Pancreas (tissue), 10 donors: ENCODE data around the gene WDR53. TPM values are rescaled to one million over a fixed set of nuclear protein-coding genes. Genes with fewer than 3 reads are reported as not detected.

Experiments used
- ATAC-seq, 4 donors: fragments of 200-7000 bp; cut with Tn5 transposase; one replicate each; pipeline versions ENCODE4 v1.8.0 to v1.9.1; 2020; ENCODE audit warnings: mild to moderate bottlenecking in 4 of 4, moderate library complexity in 4 of 4
- DNase-seq, 6 donors: peaks; one replicate each; pipeline ENCODE4 v3.0.0-alpha.2; 2020
- FAIRE-seq: peaks from 2 replicates; lab custom pipeline; 2012; peaks lifted over from hg19 to GRCh38; lab: Jason Lieb, UNC
- H3K27ac ChIP-seq, 4 donors: fragments of 200-600 bp; sonication (generic); 1 replicate in 3 of 4; 2 replicates in 1 of 4; pipeline versions ENCODE4 v1.5.0 to v1.8.0; 2020
- H3K27me3 ChIP-seq, 4 donors: fragments of 200-600 bp; one replicate each; pipeline ENCODE4 v1.8.0; 2021
- H3K36me3 ChIP-seq, 3 donors: fragments of 200-600 bp; sonication (generic) in 1 of 3; one replicate each; pipeline versions ENCODE4 v1.5.0 to v1.8.0; 2020 to 2021
- H3K4me1 ChIP-seq, 3 donors: fragments of 200-600 bp; one replicate each; pipeline ENCODE4 v1.8.0; 2021
- H3K4me3 ChIP-seq, 4 donors: fragments of 200-600 bp; sonication (generic) in 2 of 4; one replicate each; pipeline versions ENCODE4 v1.5.0 to v1.8.0; 2020 to 2021
- H3K9me3 ChIP-seq, 4 donors: fragments of 200-600 bp; one replicate each; pipeline ENCODE4 v1.8.0; 2021
- WGBS, 2 donors: extraction: QIAGEN DNeasy Blood & Tissue Kit; methylation state at CpG; one replicate each; pipeline ENCODE4 v1.1.7; 2013; 5-methylcytosine and 5-hydroxymethylcytosine counted together
- intact Hi-C, 3 donors: fragments of 100-400 bp; cut with DNase I; formaldehyde crosslinking; loops; one replicate each; pipeline versions ENCODE4 v1.11.1 to v1.14.2; 2022
- polyA plus RNA-seq, 2 donors: library from polyadenylated mRNA; stranded (reverse); fragments of 200-250 nt; gene quantifications; one replicate each; pipeline ENCODE4 v1.2.3, GENCODE V29; 2013
- total RNA-seq, 6 donors: library from RNA; stranded (reverse); fragmentation: NEBNext Ultra II Directional in 4 of 6; extraction: Animal tissue kit (Norgen Biotek cat#: 25700) in 4 of 6; gene quantifications; one replicate each; pipeline versions ENCODE4 v1.2.1 to v1.2.4, GENCODE V29; 2021 to 2023
- TF ChIP-seq, protein P1 (sequence below), 4 donors: fragments of 200-600 bp; sonication (generic) in 3 of 4; IDR thresholded peaks; one replicate each; pipeline versions ENCODE4 v1.5.0 to v1.8.0; 2021; ENCODE audit warnings: antibody characterized with exemption in 4 of 4
- donor health status: healthy with polysubstance abuse.
- donor health status: DM: no; HTN: no; CAD: no; lungs with moderate emphysema.
- donor health status: DM: no; HTN: no; CAD: no.
- donor health status: control.
- donor health status: control.
- donor health status: Bipolar disorder and iron deficiency.
- donor health status: DM: yes; HTN: yes; CAD: no.
- donor health status: DM: no; HTN: no; CAD: no.
- donor health status: DM: no; HTN: no; CAD: no.
- donor health status: DM: yes; HTN: yes; CAD: no.

The WDR53 gene
- total and polyA plus RNA-seq, 8 donors = 3.2 to 10.6 (median 4.0) TPM

DNA sequence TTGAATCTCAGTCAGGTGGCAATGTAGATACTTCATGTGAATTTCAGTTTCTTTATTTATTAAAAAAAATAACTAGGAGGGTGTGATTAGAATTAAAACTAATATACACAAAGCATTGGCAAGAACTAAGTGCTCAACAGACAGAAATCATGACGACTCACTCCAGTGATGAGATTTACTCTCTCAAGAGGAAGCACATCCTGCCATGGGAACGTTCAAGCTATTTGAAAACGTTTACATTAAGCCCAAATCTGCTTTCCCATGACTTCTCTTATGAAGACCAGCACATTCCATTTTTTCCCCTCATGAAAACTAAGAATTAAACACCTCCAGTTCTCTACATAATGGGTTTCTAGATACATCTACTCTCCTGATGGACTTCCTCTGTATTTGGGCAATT, 8.5 kb downstream of the WDR53 start:
- no peak for DNase-seq
- WGBS, 2 donors = 48 to 58% methylated on average over 3 of the region's 3 CpGs
- Histone ChIP-seq H3K36me3 (peaks cover 0 to 6% (median 0%) of the 10 kb centered on the region in 3 donors), H3K4me3 (no peak overlapping the region), H3K4me1 (no peaks in the 10 kb centered on the region), H3K27me3 (no peaks in the 10 kb centered on the region), H3K9me3 (no peaks in the 10 kb centered on the region), H3K27ac (no peak overlapping the region)
- intact Hi-C loops = no loop called here
- ATAC-seq = no peak
- TF ChIP-seq, protein P1, sequence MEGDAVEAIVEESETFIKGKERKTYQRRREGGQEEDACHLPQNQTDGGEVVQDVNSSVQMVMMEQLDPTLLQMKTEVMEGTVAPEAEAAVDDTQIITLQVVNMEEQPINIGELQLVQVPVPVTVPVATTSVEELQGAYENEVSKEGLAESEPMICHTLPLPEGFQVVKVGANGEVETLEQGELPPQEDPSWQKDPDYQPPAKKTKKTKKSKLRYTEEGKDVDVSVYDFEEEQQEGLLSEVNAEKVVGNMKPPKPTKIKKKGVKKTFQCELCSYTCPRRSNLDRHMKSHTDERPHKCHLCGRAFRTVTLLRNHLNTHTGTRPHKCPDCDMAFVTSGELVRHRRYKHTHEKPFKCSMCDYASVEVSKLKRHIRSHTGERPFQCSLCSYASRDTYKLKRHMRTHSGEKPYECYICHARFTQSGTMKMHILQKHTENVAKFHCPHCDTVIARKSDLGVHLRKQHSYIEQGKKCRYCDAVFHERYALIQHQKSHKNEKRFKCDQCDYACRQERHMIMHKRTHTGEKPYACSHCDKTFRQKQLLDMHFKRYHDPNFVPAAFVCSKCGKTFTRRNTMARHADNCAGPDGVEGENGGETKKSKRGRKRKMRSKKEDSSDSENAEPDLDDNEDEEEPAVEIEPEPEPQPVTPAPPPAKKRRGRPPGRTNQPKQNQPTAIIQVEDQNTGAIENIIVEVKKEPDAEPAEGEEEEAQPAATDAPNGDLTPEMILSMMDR (IDR thresholded peaks at IDR 0.05) = no peak
- FAIRE-seq = no peak

DNA sequence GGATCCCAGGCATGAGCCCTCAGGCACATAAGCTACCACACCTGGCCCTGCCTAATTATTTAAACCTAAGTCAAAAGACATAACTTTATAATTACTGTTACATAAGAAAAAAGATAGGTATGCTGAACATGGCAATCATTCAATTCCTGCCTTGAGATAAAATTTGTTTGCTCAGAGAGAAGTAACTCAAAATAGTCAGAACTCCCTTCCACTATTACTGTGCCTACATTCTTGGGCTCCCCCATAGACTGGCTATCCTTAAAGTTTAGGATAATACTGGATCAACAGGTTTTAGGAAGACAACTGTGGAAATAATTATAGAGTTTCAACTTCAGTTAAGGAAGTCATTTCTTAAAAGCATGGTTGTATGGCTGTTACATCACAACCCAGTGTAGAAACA, 9.9 kb downstream of the WDR53 start:
- TF ChIP-seq, protein P1 (IDR thresholded peaks at IDR 0.05) = no peak
- no peak for FAIRE-seq
- intact Hi-C loops = no loop called here
- Histone ChIP-seq H3K4me3 (no peak overlapping the region), H3K36me3 (peaks cover 0 to 6% (median 0%) of the 10 kb centered on the region in 3 donors), H3K4me1 (no peaks in the 10 kb centered on the region), H3K9me3 (no peaks in the 10 kb centered on the region), H3K27me3 (no peaks in the 10 kb centered on the region), H3K27ac (no peak overlapping the region)
- no peak for ATAC-seq
- DNase-seq = no peak

DNA sequence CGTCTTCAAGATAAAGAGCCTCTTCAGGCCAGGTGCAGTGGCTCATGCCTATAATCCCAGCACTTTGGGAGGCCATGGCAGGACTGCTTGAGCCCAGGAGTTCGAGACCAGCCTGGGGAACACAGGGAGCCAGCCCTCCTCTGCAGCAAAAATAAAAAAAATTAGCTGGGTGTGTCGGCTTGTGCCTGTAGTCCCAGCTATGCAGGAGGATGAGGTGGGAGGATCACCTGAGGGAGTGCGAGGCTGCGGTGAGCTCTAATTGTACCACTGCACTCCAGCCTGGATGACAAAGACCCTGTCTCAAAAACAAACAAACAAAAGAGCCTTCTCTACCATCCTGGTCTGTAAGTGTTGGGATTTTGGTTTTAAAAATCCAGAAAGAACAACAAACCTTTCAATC, 11.1 kb downstream of the WDR53 start:
- no peaks in the 10 kb centered on the region for H3K9me3 ChIP-seq
- no peak for FAIRE-seq
- H3K4me1 ChIP-seq = no peaks in the 10 kb centered on the region
- no peaks in the 10 kb centered on the region for H3K27me3 ChIP-seq
- TF ChIP-seq, protein P1 (IDR thresholded peaks at IDR 0.05) = no peak
- ATAC-seq = no peak
- H3K4me3 ChIP-seq = no peak overlapping the region
- intact Hi-C loops = no loop called here
- peaks cover 0 to 6% (median 0%) of the 10 kb centered on the region in 3 donors for H3K36me3 ChIP-seq
- 88 to 89% methylated on average over 5 of the region's 5 CpGs for whole genome bisulfite sequencing, 2 donors
- H3K27ac ChIP-seq = no peak overlapping the region
- no peak for DNase-seq

DNA sequence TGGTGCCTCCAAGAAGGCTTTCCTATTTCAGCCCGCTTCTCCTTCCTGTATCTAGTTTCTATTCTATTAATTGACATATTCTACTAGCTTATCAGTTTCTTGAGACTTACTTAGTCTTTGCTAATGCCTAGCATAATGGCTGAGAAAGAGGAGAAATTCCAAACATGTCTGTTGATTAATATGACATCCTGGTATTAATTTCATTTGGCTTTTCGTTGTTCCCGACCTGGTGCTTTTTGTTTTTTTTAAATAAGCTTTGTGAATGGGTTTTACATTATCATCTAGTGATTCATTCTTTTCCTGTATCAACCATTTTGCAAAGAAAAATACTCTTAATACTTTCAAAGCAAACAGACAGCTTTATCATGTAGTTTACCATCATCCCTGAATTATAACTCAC, 13.1 kb downstream of the WDR53 start:
- DNase-seq = no peak
- no peaks in the 10 kb centered on the region for H3K27me3 ChIP-seq
- no peak for FAIRE-seq
- TF ChIP-seq, protein P1 (IDR thresholded peaks at IDR 0.05) = no peak
- no peak overlapping the region for H3K27ac ChIP-seq
- H3K4me3 ChIP-seq = no peak overlapping the region
- no peaks in the 10 kb centered on the region for H3K9me3 ChIP-seq
- no peaks in the 10 kb centered on the region for H3K4me1 ChIP-seq
- intact Hi-C loops = no loop called here
- 67 to 72% methylated on average over 3 of the region's 3 CpGs for WGBS, 2 donors
- no peak for ATAC-seq
- H3K36me3 ChIP-seq = peaks cover 0 to 6% (median 0%) of the 10 kb centered on the region in 3 donors

DNA sequence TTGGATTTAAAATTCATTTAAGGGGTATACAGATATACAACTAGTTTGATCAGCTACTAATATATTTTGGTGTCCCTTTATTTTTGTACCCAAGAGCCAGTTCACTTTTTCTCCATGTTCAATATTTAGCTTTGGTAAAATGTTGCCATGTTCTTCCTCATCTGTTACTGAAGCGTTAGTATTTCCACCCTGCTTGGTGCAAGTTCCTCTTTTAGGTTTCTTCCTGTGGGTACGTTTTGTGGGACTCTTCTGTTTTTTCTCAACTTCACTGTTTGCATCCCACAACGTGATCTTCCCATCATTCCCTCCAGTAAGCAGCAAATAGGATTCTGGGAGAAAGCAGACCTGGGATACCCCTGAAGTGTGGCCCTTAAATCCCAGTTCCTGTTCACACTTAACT, 14.1 kb downstream of the WDR53 start:
- Histone ChIP-seq H3K4me3 (no peak overlapping the region), H3K36me3 (peaks cover 0 to under 1% (median 0%) of the 10 kb centered on the region in 3 donors), H3K9me3 (no peaks in the 10 kb centered on the region), H3K27me3 (no peaks in the 10 kb centered on the region), H3K4me1 (no peaks in the 10 kb centered on the region), H3K27ac (no peak overlapping the region)
- intact Hi-C loops = no loop called here
- DNase-seq (no peak), ATAC-seq (peak in 1 of 4 donors; percentile 30), FAIRE-seq (no peak)
- WGBS, 2 donors = 75 to 83% methylated on average over 3 of the region's 3 CpGs
- TF ChIP-seq, protein P1 (IDR thresholded peaks at IDR 0.05) = no peak
